NCI-H1930 (cell line): ENCODE results near the gene GSDMA.

Experiments
- DNase-seq, 2 experiments: peaks; one replicate each; lab custom pipeline; 2025; lab: John Stamatoyannopoulos, UW

The GSDMA gene

DNA sequence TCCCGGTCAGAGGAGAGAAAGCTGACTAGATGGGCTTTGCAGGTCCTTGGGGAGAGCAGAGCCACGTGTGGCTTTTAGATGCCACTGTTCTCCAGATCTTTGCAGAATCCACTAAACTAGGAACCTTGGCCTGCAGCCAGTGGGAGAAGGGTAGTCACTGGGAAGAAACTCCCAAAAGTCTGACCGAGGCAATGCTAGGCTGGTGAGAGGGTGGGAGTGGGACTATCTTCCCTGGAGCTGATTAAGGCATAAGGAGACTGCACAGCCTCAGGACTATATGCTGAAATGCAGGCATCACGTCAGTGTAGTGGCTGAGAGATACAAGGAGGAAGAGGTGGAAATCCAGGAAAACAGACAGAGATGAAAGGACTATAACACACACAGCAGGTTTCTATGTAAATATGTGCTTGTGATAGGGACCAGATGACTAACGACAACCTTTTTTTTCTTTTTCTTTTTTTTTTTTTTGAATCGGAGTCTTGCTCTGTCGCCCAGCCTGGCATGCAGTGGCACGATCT, 2.2 kb upstream of the GSDMA start:
- no peak for DNase-seq

DNA sequence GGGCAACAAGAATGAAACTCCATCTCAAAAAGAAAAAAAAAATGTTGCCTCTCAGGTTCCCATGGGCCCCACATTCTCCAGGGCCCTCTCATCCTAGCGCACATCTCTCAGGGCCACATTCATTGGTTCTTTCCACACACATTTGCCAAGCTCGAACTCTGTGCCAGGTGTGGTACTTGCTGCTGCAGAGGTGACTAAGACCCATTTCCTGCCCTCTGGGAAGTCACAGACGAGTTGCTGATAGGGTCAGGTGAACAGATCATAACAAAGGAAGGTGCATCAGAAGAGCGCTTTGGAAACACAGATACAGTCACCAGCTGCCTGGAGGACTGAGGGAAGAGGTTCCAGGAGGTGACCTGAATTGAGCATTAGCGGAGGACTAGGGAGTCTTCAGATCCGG, 1.0 kb downstream of the GSDMA start:
- DNase-seq, result no peak

DNA sequence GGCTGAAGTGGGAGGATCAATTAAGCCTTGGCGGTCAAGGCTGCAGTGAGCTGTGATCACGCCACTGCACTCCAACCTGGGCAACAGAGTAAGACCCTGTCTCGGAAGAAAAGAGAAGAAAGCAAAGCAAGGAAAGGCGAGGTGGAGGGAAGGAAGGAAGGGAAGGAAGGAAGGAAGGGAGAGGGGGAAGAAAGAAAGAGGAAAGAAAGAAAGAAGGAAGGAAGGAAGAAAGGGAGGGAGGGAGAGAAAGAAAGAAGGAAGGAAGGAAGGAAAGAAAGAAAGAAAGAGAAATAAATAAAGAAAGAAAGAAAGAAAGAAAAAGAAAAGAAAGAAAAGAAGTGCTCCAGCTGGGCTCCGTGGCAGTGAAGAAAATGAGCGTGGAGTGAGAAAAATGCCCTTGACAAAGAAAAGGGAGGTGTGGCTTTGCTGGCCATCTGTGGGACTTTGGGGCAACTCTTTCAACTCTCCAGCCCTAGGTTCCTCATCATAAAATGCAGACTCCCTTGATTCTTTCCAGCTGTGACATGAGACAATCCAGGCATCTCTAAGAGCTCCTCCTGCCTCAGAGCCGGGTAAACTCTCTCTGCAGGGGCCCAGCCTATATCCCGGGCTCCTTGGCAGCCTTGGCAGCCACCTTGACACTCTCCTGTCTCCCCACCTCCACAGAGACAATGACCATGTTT, 2.4 kb downstream of the GSDMA start:
- DNase-seq, result no peak

DNA sequence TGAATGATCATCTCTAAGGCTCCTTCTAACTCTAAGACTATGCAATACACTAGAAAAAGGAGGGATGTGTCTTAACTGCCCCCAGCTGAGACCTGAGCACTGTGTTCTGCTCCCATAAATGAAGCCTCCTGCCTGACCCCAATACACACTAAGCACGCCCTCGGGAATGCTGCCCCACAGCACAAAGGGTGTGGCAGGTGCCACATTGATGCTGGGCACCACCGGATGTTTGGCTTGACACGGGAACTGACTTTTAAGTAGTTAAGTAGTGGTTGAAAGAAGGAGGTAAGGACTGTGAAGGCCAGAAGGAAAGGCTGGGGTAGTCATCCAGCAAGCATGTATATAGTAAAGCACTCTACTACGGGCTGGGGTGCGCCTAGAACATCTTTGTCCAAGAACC, 4.0 kb downstream of the GSDMA start:
- no peak for DNase-seq

DNA sequence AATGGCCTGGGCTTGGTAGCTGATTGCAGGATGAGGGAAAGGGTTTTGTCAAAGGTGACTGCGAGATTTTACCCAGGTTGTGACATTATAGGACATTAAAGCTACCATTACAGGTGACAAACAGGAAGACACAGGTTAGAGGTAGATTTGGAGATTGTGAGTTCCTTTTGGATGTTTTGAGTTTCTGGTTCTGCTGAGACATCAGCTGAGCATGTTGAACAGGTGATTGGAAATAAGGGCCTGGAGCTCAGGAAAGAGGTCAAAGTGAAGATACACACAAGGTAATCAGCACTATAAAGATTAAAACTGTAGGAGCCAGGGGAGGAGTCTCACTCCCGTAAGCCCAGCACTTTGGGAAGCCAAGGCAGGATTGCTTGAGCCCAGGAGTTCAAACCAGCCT, 6.0 kb downstream of the GSDMA start:
- no peak for DNase-seq

DNA sequence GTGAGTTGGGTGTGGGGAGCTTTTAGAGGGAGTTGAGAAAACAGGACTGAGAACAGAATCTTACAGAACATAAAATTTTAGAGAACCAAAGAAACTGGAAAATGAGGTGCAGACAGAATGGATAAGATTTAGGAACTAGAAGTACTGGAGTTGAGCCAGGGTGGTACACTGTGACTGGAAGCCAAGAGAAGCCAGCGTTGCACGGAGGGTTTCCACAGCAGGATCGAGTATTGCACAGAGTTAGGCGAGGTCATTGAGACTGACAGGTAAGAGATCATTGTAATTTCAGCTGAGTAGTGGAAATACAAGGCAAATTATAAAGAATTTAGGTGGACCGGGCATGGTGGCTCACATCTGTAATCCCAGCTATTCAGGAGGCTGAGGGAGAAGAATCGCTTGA, 6.6 kb downstream of the GSDMA start:
- no peak for DNase-seq

DNA sequence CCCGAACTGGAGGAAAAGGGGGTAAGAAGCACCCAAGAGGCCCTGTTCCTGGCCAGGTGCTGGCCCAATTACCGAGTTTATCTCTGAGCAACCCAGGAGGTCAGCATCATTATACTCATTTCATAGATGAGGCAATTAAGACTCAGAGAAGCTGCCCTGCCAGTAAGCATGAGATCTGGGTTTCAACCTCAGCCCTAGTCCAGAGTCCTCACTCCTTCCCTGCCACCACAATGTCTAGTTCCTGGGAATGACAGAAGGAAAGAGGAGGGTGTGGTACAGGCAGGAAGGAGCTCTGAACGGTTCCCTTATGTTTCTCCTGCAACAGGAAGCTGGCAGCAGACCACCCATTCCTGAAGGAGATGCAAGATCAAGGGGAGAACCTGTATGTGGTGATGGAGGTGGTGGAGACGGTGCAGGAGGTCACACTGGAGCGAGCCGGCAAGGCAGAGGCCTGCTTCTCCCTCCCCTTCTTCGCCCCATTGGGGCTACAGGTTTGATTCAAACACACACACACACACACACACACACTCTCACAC, 7.4 kb downstream of the GSDMA start:
- no peak for DNase-seq

DNA sequence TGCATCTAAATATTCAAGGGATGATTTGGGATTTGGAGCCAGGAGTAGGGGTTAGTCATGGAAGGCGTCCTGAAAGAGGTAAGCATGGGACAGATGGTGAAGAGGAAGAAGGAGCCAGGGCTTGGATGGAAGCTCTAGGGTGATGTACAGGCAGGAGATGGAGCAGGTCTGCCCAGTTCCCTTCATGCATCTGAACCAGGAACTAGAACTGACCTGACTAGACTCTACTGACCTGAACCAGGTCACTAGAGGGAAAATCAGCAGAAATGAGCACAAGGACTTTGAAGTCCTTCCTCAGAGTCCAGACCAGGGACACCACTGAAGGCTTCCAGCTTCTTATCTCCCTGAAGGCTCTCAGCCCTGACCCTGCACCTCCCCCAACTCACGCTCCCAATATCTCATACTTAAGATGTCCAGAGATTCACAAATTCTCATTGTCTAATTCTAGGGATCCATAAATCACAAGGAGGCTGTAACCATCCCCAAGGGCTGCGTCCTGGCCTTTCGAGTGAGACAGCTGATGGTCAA, 8.3 kb downstream of the GSDMA start:
- DNase-seq, result no peak

DNA sequence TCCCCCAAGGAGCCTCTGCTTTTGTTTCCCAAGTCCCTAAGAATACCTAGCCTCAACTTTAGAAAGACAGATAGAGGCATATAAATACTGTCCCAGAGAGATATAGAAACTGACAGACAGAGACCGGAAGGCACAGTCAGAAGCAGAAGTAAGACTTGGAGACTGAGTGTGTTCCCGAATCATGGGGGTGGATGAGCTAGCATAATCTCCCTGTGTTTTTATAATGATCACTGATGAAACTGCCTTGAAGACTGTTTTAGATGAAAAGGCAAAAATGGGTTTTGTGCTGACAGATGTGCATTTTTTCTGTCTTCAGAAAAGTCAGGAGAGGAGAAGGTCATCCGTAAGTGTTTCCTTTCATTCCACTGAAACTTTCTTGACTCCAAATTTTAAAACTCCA, 9.5 kb downstream of the GSDMA start:
- DNase-seq, result no peak

DNA sequence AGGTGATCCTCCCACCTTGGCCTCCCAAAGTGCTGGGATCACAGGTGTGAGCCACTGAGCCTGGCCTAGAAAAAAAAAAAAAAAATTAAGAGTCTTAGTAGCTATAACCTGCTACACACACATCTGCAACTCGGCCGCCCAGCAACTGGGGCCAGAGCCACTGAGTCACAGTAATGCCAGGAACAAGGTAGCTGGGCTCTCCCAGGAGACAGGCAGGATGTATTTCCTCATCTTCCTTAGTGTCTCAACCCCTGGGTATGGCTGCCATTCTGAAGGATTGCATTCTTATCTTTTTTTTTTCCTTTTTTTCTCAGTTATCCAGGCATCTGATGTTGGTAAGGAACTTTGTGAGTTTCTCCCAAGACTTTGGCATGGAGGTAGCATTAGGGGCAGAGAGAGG, 10.7 kb downstream of the GSDMA start:
- DNase-seq, result no peak

DNA sequence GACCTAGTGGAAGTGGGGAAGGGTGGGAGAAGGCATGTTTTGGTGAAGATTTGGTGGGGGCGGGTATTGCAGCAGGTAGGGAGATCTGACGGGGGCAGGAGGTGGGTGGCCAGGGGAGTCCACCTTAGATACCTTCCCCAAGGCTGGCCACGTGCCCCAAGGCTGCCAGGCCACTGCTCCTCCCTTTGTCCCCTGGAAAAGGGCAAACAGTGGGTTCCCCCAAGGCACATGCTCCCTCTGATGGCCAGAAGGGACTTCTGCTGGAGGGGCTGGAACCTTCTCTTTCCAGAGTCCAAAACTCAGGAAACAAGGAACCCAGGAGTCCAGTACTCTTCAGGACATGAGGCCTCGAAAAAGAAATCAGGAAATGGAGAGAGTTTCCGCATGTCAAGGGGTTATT, 11.6 kb downstream of the GSDMA start:
- no peak for DNase-seq

DNA sequence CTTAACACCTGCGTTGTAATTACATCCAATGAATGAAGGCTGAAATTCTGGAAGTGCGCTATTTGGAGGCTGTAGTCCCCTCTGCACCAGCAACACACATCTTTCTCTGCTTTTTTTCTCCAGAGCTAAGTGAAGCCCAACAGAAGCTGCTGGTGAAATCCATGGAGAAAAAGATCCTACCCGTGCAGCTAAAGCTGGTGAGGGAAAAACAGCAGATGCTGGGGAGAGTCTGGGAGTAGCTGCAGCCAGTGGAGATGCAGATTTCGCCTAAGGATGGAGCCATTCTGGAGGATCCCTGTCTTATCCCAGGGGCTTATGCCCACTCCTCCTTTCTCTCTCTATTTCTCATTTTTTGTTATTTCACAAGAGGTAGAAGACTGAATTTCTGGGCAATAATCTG, 13.0 kb downstream of the GSDMA start:
- DNase-seq, result no peak

DNA sequence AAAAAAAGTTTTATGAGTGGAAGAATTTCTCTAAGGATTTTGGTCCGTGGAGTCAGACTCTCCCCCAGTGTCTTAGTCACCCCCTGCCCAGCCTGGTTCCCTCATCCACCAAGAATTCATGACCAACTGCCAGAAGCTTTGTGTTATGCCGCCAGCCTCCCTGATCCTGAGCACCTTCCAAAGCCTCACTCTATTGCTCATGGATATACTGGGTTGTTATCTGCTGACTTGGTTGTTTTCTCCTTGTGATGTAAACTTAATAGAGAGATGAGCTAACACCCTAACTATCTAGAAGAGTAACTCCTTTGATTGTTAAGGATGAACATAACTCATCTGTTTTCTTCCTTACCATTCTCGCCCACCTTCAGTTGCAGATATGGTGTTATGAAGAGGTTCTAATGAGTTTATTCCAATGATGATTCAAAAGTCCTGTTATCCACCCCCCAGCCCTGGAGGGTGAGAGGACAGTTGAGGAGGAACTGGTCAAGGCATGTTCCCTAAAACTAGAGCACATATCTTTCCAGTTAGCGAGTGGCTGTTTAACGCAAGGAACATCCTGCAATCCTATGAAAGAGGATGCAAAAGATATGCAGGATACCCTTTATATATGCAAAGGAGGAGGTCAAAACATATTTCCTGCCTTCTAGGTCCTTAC, 16.3 kb downstream of the GSDMA start:
- no peak for DNase-seq

DNA sequence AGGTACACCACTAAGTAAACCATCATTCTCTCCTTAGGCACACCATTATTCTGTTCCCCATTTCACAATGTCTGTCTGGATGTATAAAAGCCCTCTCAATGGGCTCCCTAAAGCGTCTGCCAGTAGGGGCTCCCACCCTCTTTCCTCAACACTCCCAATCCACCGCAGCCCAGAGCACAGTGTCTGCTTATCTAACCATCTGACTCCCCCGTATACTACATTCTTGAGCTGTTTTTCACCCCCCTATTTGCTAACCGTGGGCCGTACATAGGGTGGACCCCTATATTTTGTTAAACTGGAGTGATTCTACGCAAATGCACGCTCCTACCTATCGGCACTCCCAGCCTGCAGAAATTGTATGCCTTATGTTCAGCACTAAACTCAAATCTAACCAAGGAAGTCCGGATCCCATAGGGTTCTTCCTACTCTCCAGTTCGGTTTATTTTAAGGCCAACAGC, 17.1 kb downstream of the GSDMA start:
- no peak for DNase-seq

DNA sequence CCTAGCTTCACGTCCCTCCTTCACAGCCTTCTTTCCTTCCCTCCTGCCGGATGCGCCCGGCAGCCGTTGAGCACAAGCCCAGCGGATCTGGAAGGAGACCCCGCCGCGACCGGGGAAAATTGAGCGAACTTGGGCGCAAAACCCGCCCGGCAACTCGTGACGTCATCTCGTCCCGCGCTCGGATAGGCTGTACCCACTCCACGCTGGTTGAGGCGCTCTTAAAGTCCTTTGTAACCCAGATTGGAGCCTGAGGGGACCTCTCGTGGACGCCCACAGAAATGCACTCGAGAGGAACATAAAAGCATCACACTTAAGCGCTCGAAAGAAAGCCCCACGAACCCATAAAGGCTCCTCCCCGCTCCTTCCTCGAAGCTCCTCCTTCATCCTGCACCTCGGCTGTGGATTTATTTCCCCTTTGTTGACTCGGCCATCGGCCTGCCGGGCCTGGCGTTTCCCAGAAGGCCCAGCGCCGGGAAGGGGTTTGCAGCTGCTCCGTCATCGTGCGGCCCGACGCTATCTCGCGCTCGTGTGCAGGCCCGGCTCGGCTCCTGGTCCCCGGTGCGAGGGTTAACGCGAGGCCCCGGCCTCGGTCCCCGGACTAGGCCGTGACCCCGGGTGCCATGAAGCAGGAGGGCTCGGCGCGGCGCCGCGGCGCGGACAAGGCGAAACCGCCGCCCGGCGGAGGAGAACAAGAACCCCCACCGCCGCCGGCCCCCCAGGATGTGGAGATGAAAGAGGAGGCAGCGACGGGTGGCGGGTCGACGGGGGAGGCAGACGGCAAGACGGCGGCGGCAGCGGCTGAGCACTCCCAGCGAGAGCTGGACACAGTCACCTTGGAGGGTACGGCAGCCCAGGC, 17.8 kb downstream of the GSDMA start, which contains the start of gene PSMD3:
PSMD3 (plus strand) TSS at position 457 of the 856 bp plus-strand sequence; CDS start at position 621, 164 bp downstream.
- peak; percentile 96 to 99 for DNase-seq

DNA sequence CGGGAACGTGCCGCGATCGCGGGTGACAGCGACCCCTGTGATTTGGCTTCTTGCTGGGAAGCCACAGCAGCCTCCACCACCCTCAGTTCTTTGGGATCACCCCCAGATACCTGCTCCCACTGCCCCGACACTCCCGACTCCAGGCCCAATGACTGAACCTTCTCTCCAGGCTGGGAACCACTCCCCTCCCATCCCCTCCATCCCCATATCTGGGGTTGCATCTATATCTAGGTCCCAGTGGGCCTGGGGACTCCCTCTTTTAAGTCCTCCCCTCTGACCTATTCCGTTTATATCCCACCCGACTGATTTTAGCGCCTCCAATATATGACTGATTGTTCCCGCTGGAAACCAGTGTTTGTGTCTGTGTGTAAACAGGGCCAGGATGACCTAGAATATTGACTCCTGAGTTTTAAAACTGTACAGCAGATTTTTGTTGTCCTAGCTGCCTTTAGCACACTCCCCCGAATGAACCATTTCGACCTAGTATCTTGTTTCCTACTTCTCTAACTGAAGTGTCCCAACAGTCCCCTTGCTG, 18.5 kb downstream of the GSDMA start:
- no peak for DNase-seq

DNA sequence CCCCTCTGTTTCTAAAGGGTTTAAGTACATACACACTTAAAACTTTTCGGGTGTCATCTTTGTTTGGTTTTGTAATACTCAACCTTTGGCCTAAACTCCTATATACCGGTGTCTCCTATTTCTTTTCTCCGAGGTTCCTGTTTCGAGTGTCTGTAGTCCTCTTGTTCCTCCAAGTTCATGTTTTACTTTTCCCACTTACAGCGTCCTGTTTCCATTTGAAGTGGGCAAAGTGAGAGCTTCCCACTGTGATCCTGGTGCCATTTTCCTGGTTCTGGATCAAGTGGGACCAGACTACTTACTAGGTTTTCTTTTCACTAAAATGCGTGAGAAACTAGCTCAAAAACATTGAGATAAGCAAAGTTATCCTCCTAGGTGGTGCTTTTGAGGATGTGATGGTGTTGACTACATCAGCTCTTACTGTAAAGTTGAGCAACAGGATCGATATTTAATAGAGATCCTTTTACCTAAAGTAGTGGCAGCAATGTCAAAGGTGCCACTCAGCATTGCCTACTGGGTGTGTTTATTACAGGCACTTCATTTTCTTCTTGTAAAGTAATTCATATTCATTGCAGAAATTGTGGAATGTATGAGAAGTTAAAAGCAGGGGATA, 19.1 kb downstream of the GSDMA start:
- no peak for DNase-seq

DNA sequence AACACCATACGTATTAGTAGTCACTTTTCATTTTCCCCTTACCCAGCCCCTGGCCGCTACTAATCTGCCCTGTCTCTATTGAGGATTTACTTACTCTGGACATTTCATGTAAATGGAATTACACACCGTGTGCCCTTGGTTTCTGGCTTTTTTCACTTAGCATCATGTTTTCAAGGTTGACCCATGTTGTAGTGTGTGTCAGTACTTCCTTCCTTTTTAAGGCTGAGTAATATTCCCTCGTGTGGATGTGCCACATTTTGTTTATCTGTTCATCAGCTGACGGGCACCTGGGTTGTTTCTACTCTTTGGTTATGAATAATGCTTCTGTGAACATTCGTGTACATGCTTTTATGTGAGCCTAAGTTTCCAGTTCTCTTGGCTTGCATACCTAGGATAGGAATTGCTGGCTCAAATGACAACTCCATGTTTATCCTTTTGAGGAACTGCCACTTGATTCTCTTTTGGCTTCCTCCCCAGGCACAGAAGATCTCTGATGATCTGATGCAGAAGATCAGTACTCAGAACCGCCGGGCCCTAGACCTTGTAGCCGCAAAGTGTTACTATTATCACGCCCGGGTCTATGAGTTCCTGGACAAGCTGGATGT, 25.5 kb downstream of the GSDMA start:
- no peak for DNase-seq

DNA sequence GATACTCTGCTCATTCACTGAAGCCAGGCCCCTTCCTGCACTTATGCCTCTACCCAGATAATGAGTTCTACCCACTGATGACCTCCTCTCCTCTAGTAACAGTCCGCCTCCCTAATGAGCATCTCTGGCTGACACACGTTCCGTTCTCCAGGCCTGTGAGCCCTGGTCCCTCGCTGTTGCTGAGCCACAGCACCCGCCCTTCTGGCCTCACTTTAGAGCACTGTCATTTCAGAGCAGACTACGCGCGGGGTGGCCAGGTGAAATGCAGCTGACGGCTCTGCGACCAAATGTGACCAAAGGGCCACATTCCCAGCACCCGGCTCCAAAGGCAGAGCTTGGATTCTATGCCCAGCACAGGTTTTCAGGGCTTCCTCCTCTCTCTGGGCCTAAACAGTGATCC, 31.6 kb downstream of the GSDMA start:
- DNase-seq, result no peak

DNA sequence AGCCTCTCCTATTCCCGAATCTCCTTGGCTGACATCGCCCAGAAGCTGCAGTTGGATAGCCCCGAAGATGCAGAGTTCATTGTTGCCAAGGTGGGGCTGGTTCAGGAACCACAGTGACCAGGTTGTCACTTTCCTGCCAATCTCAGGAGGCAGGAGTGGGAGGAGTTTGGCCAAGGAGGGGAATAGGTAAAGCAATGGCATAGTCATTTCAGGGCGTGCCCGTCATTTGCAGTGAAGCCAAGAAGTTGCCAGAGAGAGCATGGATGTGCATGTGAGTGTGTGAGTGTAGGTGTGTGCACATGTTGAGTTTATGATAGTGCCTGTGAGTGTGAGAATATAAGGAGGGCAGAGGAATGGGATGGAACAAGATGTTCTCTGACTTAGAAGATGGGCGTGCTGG, 32.6 kb downstream of the GSDMA start:
- no peak for DNase-seq

DNA sequence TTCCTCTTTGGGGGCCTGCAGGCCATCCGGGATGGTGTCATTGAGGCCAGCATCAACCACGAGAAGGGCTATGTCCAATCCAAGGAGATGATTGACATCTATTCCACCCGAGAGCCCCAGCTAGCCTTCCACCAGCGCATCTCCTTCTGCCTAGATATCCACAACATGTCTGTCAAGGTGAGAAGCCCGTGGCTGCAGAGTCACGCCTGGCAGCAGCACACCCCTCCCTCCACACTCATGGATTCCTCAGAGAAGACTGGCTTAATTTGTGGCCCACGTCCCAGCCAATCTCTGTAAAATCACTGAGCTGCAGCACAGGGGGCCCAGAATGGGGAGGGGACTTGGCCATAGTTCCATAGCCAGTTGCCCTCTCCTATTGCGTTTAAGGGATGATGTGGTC, 33.4 kb downstream of the GSDMA start:
- DNase-seq, result no peak
